HepG2 (cell line): Measurements from ENCODE around the gene ANKS1B. TPM values are rescaled to one million over a fixed set of nuclear protein-coding genes. Genes with fewer than 3 reads are reported as not detected.

Experiments used
- ATAC-seq: fragments of 200-7000 bp; cut with Tn5 transposase; 3 replicates; pipeline ENCODE4 v1.9.1; 2020; ENCODE audit warnings: mild to moderate bottlenecking, moderate library complexity
- BruUV-seq: library from RNA; stranded (reverse); fragments of 400-500 nt; replicated peaks from 2 replicates; lab custom pipeline; 2021; lab: Mats Ljungman, UMichigan
- CTCF ChIA-PET: fragments of 300-600 bp; formaldehyde crosslinking; extraction: SDS; loops from one replicate; lab custom pipeline; 2021; ENCODE audit warnings: low total read pairs, inconsistent platforms, low intra/inter-chr PET ratio; lab: Yijun Ruan, JAX
- POLR2A ChIA-PET: fragments of 350-600 bp; sonication (Branson Sonifier 250); formaldehyde crosslinking; loops from one replicate; lab custom pipeline; 2020; ENCODE audit warnings: antibody characterized with exemption, inconsistent platforms; lab: Yijun Ruan, JAX
- DNase-seq: peaks from one replicate; pipeline ENCODE4 v3.0.0-alpha.2; 2015; ENCODE audit warnings: low spot score
- FAIRE-seq: peaks from 3 replicates; lab custom pipeline; 2011; peaks lifted over from hg19 to GRCh38; lab: Jason Lieb, UNC
- H2AFZ ChIP-seq: one replicate; pipeline ENCODE4 v1.6.1; 2011; ENCODE audit warnings: low read length, inconsistent platforms
- H3K27ac ChIP-seq: fragments of 300-600 bp; 3 replicates; pipeline ENCODE4 v1.8.0; 2011; ENCODE audit warnings: mixed run types, mild to moderate bottlenecking, mixed read lengths, low read length, inconsistent platforms; ENCODE audit not compliant: insufficient read depth; ENCODE audit errors: extremely low read length
- H3K27me3 ChIP-seq, 2 experiments: fragments of 200-600 bp in 1 of 2; 2 replicates in 1 of 2; 3 replicates in 1 of 2; pipeline versions ENCODE4 v1.6.0 to v1.8.0; 2011; ENCODE audit warnings: low read length in 2 of 2, mild to moderate bottlenecking in 2 of 2, moderate library complexity in 2 of 2, inconsistent platforms in 1 of 2; ENCODE audit not compliant: insufficient read depth in 2 of 2, control insufficient read depth in 1 of 2
- H3K36me3 ChIP-seq, 2 experiments: fragments of 200-600 bp in 1 of 2; replicated peaks in 1 of 2; 2 replicates in 1 of 2; 3 replicates in 1 of 2; pipeline versions ENCODE4 v1.5.1 to v1.8.0; 2011; ENCODE audit warnings: low read length in 2 of 2, inconsistent platforms in 1 of 2; ENCODE audit not compliant: insufficient read depth in 2 of 2, control insufficient read depth in 1 of 2
- H3K4me1 ChIP-seq: 2 replicates; pipeline ENCODE4 v1.5.1; 2012; ENCODE audit warnings: low read length, inconsistent platforms; ENCODE audit not compliant: insufficient read depth
- H3K4me2 ChIP-seq: 2 replicates; pipeline ENCODE4 v1.6.0; 2011; ENCODE audit warnings: low read depth, low read length, inconsistent platforms
- H3K4me3 ChIP-seq, 3 experiments: fragments of 200-600 bp in 1 of 3; sonication (generic), shearing (Covaris generic) in 1 of 3; replicated peaks in 1 of 3; 2 replicates each; pipeline ENCODE4 v1.5.1; 2011 to 2016; ENCODE audit warnings: low read length in 3 of 3, inconsistent platforms in 2 of 3, low read depth in 2 of 3, mild to moderate bottlenecking in 2 of 3, control low read depth in 1 of 3, mixed read lengths in 1 of 3; ENCODE audit not compliant: insufficient read depth in 1 of 3
- H3K79me2 ChIP-seq: one replicate; pipeline ENCODE4 v1.6.1; 2011; ENCODE audit warnings: low read length, inconsistent platforms; ENCODE audit not compliant: insufficient read depth
- H3K9ac ChIP-seq: 2 replicates; pipeline ENCODE4 v1.6.0; 2011; ENCODE audit warnings: mild to moderate bottlenecking, low read depth, low read length, inconsistent platforms; ENCODE audit not compliant: insufficient read depth
- H3K9me3 ChIP-seq: 2 replicates; pipeline ENCODE4 v1.5.1; 2012; ENCODE audit warnings: mild to moderate bottlenecking, low read length
- H4K20me1 ChIP-seq: 2 replicates; pipeline ENCODE4 v1.6.0; 2011; ENCODE audit warnings: inconsistent platforms, mild to moderate bottlenecking, low read length, moderate library complexity; ENCODE audit not compliant: insufficient read depth
- DNMT3B ChIP-seq: conservative IDR thresholded peaks from 2 replicates; pipeline ENCODE4 v1.6.1; 2016; ENCODE audit warnings: missing biosample characterization, control low read depth
- ETS1 ChIP-seq: sonication (generic); formaldehyde crosslinking; IDR thresholded peaks from 2 replicates; pipeline ENCODE4 v1.4.0; 2020; ENCODE audit warnings: missing genetic modification reagents
- JARID2 ChIP-seq: sonication (generic); formaldehyde crosslinking; IDR thresholded peaks from 2 replicates; pipeline ENCODE4 v1.8.1; 2023; ENCODE audit warnings: missing genetic modification reagents, inconsistent platforms; ENCODE audit not compliant: insufficient replicate concordance
- PHF5A ChIP-seq: IDR thresholded peaks from one replicate; pipeline ENCODE4 v1.6.1; 2018; ENCODE audit warnings: low read depth, missing genetic modification reagents; ENCODE audit not compliant: unreplicated experiment
- U2AF1 ChIP-seq: fragments of 200-400 bp; formaldehyde crosslinking; optimal IDR thresholded peaks from 2 replicates; pipeline ENCODE3; 2017; ENCODE audit warnings: mild to moderate bottlenecking, low read depth, low read length
- ZBTB7A ChIP-seq: sonication (generic); formaldehyde crosslinking; IDR thresholded peaks from 2 replicates; pipeline ENCODE4 v1.8.0; 2022; ENCODE audit warnings: mild to moderate bottlenecking, missing genetic modification reagents
- ZNF605 ChIP-seq: sonication (generic); formaldehyde crosslinking; IDR thresholded peaks from 2 replicates; pipeline ENCODE4 v1.8.0; 2022; ENCODE audit warnings: mild to moderate bottlenecking, missing genetic modification reagents
- WGBS: methylation state at CpG from one replicate; pipeline ENCODE4 v1.1.6; 2017; ENCODE audit warnings: low lambda C conversion rate; 5-methylcytosine and 5-hydroxymethylcytosine counted together
- in situ Hi-C: cut with HindIII; loops from 2 replicates; pipeline ENCODE4 v1.10.0; 2017; ENCODE audit warnings: low pct_unique_long_range_greater_than_20kb; ENCODE audit not compliant: extremely low pct_ligation_motif_present
- intact Hi-C: fragments of 100-400 bp; cut with micrococcal nuclease; formaldehyde crosslinking; loops from one replicate; pipeline ENCODE4 v1.10.0; 2022; ENCODE audit not compliant: unreplicated experiment
- polyA plus RNA-seq, 8 experiments: library from polyadenylated mRNA; depleted of rRNA in 3 of 8; stranded (reverse) in 7 of 8; unstranded in 1 of 8; fragments of >200 nt; fragmentation: Illumina TruSeq in 4 of 8; extraction: Trizol in 4 of 8; gene quantifications; 2 replicates each; pipeline versions ENCODE4 v1.2.1 to v1.2.3, GENCODE V29; 2011 to 2016; ENCODE audit warnings: low read depth in 4 of 8, missing spikeins in 1 of 8, mixed read lengths in 1 of 8; ENCODE audit not compliant: insufficient read depth in 1 of 8
- total RNA-seq, 5 experiments: library from RNA; depleted of rRNA; stranded (reverse); fragments of >200 nt; fragmentation: Illumina TruSeq; extraction: Trizol; gene quantifications; 2 replicates each; pipeline ENCODE4 v1.2.3, GENCODE V29; 2016; ENCODE audit warnings: low read depth in 1 of 5
- TF ChIP-seq, protein P1 (sequence below): sonication (generic); formaldehyde crosslinking; IDR thresholded peaks from 2 replicates; pipeline ENCODE4 v1.4.0; 2020; ENCODE audit warnings: mild to moderate bottlenecking, missing genetic modification reagents
- TF ChIP-seq, protein P2 (sequence below): sonication (generic); formaldehyde crosslinking; IDR thresholded peaks from 2 replicates; pipeline ENCODE4 v1.5.0; 2020; ENCODE audit warnings: mild to moderate bottlenecking, missing genetic modification reagents, borderline replicate concordance

The ANKS1B gene
- total and polyA plus RNA-seq, 2 of the 13 experiments (the other 11 are each of a cell fraction or from before 2014, with no cell fraction given): 0.15 TPM; not detected in 1

DNA sequence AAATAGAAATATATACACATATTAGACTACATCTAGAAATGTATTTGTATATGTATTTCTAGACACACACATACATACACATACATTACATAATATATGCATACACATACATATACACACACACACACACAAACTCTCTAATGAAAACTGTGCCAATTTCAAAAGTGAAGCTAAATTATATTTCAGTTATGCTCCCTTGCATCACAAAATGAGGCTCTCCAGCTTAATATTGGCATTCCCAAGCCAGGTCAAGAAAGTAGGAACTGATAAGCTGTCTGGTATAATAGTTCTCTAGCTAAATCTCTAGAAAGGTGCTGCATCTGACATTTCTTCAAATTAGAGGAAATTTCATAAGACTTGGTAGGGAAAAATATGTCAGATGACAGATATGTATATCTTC, 280.3 kb downstream of the ANKS1B start (continued):
- TF ChIP-seq ETS1 (CRISPR knock-in tag): no peak
- TF ChIP-seq JARID2 (CRISPR knock-in tag): no peak

- DNase-seq (no peak), FAIRE-seq (no peak), ATAC-seq (no peak)
- H3K4me1 ChIP-seq: no peaks in the 10 kb centered on the region
- no peaks in the 10 kb centered on the region for H3K36me3 ChIP-seq
- BruUV-seq: no TSS peak
- WGBS: 0% methylated on average over 1 of the region's 1 CpG
- no peak overlapping the region for H3K27ac ChIP-seq
- H4K20me1 ChIP-seq: no peaks in the 10 kb centered on the region
- no peak overlapping the region for H3K4me2 ChIP-seq
- no peaks in the 10 kb centered on the region for H3K27me3 ChIP-seq
- POLR2A ChIA-PET: no interaction called here
- no peak overlapping the region for H3K4me3 ChIP-seq
- H2AFZ ChIP-seq: no peak overlapping the region
- H3K9me3 ChIP-seq: no peaks in the 10 kb centered on the region
- CTCF ChIA-PET: no interaction called here
- intact Hi-C loops (no loop called here), in situ Hi-C loops (no loop called here)
- no peaks in the 10 kb centered on the region for H3K79me2 ChIP-seq
- no peak overlapping the region for H3K9ac ChIP-seq
- TF ChIP-seq, protein P1, sequence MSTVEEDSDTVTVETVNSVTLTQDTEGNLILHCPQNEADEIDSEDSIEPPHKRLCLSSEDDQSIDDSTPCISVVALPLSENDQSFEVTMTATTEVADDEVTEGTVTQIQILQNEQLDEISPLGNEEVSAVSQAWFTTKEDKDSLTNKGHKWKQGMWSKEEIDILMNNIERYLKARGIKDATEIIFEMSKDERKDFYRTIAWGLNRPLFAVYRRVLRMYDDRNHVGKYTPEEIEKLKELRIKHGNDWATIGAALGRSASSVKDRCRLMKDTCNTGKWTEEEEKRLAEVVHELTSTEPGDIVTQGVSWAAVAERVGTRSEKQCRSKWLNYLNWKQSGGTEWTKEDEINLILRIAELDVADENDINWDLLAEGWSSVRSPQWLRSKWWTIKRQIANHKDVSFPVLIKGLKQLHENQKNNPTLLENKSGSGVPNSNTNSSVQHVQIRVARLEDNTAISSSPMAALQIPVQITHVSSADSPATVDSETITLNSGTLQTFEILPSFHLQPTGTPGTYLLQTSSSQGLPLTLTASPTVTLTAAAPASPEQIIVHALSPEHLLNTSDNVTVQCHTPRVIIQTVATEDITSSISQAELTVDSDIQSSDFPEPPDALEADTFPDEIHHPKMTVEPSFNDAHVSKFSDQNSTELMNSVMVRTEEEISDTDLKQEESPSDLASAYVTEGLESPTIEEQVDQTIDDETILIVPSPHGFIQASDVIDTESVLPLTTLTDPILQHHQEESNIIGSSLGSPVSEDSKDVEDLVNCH (CRISPR knock-in tag): no peak
- TF ChIP-seq ZBTB7A (CRISPR knock-in tag) (no peak), U2AF1 (no peak), DNMT3B (CRISPR knock-in tag) (no peak), ZNF605 (no peak), PHF5A (no peak)
- TF ChIP-seq, protein P2, sequence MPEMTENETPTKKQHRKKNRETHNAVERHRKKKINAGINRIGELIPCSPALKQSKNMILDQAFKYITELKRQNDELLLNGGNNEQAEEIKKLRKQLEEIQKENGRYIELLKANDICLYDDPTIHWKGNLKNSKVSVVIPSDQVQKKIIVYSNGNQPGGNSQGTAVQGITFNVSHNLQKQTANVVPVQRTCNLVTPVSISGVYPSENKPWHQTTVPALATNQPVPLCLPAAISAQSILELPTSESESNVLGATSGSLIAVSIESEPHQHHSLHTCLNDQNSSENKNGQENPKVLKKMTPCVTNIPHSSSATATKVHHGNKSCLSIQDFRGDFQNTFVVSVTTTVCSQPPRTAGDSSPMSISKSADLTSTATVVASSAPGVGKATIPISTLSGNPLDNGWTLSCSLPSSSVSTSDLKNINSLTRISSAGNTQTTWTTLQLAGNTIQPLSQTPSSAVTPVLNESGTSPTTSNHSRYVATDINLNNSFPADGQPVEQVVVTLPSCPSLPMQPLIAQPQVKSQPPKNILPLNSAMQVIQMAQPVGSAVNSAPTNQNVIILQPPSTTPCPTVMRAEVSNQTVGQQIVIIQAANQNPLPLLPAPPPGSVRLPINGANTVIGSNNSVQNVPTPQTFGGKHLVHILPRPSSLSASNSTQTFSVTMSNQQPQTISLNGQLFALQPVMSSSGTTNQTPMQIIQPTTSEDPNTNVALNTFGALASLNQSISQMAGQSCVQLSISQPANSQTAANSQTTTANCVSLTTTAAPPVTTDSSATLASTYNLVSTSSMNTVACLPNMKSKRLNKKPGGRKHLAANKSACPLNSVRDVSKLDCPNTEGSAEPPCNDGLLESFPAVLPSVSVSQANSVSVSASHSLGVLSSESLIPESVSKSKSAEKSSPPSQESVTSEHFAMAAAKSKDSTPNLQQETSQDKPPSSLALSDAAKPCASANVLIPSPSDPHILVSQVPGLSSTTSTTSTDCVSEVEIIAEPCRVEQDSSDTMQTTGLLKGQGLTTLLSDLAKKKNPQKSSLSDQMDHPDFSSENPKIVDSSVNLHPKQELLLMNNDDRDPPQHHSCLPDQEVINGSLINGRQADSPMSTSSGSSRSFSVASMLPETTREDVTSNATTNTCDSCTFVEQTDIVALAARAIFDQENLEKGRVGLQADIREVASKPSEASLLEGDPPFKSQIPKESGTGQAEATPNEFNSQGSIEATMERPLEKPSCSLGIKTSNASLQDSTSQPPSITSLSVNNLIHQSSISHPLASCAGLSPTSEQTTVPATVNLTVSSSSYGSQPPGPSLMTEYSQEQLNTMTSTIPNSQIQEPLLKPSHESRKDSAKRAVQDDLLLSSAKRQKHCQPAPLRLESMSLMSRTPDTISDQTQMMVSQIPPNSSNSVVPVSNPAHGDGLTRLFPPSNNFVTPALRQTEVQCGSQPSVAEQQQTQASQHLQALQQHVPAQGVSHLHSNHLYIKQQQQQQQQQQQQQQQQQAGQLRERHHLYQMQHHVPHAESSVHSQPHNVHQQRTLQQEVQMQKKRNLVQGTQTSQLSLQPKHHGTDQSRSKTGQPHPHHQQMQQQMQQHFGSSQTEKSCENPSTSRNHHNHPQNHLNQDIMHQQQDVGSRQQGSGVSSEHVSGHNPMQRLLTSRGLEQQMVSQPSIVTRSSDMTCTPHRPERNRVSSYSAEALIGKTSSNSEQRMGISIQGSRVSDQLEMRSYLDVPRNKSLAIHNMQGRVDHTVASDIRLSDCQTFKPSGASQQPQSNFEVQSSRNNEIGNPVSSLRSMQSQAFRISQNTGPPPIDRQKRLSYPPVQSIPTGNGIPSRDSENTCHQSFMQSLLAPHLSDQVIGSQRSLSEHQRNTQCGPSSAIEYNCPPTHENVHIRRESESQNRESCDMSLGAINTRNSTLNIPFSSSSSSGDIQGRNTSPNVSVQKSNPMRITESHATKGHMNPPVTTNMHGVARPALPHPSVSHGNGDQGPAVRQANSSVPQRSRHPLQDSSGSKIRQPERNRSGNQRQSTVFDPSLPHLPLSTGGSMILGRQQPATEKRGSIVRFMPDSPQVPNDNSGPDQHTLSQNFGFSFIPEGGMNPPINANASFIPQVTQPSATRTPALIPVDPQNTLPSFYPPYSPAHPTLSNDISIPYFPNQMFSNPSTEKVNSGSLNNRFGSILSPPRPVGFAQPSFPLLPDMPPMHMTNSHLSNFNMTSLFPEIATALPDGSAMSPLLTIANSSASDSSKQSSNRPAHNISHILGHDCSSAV (CRISPR knock-in tag): no peak
Observed at GRCh38 chr12:99704036-99704435, 280.7 kb downstream of the ANKS1B start.
